GM19397 (cell line): Measurements from ENCODE around the gene INSIG1.

Experiments used
- ATAC-seq: cut with Tn5 transposase; IDR thresholded peaks from one replicate; pipeline ENCODE4 v1.9.1; 2021; ENCODE audit warnings: mild to moderate bottlenecking, moderate library complexity; ENCODE audit not compliant: unreplicated experiment

The INSIG1 gene

GRCh38 chr7:155284496-155285274, 13.0 kb upstream of the INSIG1 start:
- no peak for ATAC-seq

GRCh38 chr7:155285423-155285822, 12.3 kb upstream of the INSIG1 start:
- ATAC-seq = no peak

- no peak for ATAC-seq
Observed at GRCh38 chr7:155285833-155286232, 11.8 kb upstream of the INSIG1 start.

DNA sequence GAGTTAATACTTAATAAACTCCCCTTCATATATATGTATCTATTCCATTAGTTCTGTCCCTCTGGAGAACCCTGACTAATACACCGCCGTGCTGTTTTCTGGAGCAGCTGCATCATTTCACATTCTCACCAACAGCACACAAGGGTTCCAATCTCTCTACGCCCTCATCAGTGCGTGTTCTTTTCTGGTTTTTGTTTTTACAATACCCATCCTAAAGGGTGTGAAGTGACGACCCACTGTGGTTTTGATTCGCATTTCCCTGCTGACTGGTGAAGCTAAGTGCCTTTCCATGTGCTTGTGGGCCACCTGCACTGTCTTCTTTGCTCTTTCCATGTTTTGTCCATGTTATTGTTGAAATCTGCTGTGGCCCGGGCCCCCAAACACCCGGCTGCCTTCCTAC, 11.0 kb upstream of the INSIG1 start:
- ATAC-seq = no peak

DNA sequence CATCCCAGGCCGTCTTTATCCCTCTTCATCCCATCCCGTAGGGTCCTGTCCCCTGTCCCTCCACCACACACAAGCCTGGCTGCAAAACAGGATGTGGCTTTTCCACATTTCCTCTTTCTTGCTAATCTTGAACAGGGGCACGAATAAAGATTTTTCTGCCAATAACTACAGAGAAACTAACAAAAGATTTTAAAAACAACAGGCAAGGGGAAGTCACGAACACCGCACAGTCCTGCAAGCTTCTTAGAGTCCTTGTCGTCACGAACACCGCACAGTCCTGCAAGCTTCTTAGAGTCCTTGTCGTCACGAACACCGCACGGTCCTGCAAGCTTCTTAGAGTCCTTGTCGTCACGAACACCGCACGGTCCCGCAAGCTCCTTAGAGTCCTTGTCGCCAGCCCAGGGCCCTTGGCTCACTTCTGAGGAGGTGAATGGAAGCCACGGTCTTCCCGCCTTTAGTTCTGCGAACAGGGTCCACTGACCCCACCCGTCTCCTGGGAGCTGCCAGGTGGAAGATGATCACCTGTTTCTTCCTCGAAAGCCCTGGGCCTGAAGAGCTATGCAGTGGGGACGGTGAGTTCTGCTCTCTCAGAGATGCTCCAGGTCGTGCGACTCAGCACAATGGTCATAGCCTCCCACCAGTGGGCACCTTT, 10.3 kb upstream of the INSIG1 start:
- no peak for ATAC-seq

DNA sequence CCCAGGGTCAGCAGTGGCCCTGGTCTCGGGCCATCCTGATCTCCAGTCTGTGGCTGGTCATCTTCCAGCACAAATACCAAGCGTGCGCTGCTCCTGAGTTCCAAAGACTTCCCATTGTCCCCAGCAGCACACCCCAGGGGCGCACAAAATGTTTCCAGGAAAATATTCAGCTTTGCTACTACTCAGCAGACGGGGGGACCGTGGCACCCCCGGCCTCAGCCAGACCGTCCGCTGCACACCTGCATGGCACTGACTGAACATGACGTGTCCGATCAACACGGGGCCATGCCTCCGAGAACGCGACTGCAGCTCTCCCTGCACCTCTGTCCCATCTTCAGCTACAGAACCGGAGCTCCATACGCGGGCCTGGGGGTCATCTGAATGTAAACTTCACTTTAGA, 9.6 kb upstream of the INSIG1 start:
- ATAC-seq = no peak

GRCh38 chr7:155289107-155289506, 8.6 kb upstream of the INSIG1 start:
- no peak for ATAC-seq

- ATAC-seq = no peak
Observed at GRCh38 chr7:155289949-155290501, 7.7 kb upstream of the INSIG1 start.

GRCh38 chr7:155291045-155291530, 6.6 kb upstream of the INSIG1 start:
- no peak for ATAC-seq

GRCh38 chr7:155291729-155292128, 5.9 kb upstream of the INSIG1 start:
- ATAC-seq = no peak

- ATAC-seq = no peak
Observed at GRCh38 chr7:155292680-155293226, 4.9 kb upstream of the INSIG1 start.

DNA sequence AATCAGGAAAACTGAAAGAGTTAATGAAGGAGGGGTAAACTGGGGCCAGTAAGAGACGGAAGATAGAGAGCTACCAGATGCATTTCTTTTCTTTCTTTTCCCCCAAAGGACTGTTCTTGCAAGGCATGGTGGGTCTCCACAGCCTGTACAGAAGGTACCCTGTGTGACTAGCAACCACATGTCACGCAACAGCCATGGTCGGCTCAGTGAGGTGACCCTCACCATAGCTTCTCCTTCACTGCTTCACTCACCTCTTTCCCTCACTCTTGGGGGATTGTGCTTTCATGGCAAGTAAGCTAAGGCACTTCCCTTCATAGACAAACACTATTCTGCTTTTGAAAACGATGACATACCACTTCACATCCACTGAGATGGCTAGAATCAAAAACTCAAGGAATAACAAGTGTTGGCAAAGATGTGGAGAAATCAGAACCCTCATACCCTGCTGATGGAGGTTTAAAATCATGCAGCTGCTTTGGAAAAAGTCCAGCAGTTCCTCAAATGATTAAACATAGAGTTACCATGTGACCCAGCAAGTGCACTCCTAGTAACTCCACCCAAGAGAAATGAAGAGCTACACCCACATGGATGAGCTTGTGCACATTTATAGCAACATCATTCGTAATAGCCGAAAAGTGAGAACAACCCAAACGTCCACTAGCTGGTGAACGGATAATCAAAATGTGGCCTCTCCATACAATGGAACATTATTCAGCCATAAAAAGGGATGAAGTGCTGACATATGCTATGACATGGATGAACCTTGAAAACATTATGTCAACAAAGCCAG, 3.8 kb upstream of the INSIG1 start:
- no peak for ATAC-seq

GRCh38 chr7:155294511-155294778, 3.2 kb upstream of the INSIG1 start:
- no peak for ATAC-seq

- no peak for ATAC-seq
Observed at GRCh38 chr7:155295511-155295910, 2.2 kb upstream of the INSIG1 start.

- ATAC-seq = no peak
Observed at GRCh38 chr7:155296006-155296787, 1.5 kb upstream of the INSIG1 start.

- peak; percentile 28 for ATAC-seq
Observed at GRCh38 chr7:155296788-155297516, 726 bp upstream of the INSIG1 start.

- no peak for ATAC-seq
Observed at GRCh38 chr7:155298288-155298833, 683 bp downstream of the INSIG1 start.

DNA sequence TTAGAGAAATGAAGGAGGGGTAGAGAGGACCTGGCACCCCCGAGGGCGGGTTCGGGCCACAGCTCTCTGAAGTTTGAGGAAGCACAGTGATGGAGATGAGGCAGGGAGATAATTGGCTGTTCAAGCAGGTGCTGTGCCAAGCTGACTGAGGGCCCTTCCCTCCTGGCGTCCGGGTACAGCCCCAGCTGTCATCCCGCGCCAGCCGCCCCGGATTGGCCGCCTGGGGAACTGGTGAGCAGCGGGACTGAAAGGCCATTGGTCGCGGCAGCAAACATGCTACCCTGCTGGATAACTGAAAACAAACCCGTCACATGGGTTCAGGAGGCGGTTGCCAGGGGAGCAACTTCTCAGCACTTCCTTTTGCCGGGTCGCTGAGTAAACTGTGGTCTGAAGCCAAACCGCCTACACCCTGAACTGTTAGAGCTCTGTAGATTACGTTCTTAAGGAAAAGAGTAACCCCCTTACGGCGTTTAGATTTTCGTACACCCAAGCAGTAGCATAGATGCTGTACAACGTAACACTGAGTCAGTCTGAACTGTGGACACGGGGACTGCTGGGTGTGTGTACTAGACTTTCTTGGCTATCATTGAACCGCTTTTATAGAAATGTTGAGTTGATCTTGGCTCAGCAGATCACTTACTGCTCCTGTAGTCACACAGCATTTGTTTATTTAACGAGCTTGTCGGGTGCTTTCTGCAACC, 1.3 kb downstream of the INSIG1 start:
- ATAC-seq = peak; percentile 59
